DMS 273 (cell line): ENCODE results near the gene HS3ST5.

Experiments
- DNase-seq: peaks from one replicate; lab custom pipeline; 2025; ENCODE audit not compliant: unreplicated experiment; lab: John Stamatoyannopoulos, UW

Gene HS3ST5, protein sequence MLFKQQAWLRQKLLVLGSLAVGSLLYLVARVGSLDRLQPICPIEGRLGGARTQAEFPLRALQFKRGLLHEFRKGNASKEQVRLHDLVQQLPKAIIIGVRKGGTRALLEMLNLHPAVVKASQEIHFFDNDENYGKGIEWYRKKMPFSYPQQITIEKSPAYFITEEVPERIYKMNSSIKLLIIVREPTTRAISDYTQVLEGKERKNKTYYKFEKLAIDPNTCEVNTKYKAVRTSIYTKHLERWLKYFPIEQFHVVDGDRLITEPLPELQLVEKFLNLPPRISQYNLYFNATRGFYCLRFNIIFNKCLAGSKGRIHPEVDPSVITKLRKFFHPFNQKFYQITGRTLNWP

DNA sequence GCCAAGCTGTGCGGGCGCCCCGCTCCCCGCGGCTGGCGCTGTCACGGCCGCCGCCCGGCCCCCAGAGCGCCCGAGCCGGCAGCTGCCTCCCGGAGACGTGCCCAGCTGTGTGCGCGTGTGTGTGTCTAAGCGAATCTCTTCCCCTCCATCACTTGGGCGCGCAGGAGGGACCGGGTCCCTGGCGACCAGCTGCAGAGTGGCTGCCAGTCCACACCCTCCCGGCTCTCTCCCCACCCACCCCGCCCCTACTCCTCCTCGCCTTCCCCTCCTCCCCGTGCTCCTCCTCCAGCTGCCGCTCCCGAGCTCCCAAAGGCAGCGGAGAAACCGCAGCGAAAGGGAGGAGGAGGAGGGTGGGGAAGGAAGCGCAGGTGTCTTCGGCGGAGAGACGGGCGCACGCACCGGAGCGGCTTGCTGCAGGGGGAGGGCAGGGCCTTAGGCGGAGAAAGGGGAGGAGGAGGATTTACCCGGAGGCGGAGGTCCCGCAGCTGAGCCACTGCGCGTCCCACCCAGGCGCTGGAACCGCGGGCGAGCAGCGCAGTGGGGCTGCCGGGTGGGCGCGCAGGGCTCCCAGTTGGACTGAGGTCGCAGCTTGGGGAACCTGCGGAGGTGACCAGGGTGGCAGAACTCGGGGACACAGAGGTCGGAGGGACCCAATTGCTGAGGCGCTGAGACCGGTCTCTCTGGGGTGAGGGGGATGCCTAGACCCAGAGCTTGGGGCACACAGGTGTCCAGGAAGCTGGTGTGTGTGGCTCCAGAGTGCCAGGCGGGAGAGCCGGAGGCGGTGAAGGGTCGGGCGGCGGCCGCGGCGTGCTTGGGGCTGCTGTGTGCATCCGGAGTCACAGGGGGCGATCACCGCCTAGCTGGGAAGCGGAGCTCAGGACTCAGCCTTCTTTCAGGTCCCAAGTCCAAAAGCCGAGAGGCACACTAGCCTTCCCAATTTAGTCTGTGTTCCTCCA lies at the start of gene HS3ST5:
Gene HS3ST5, minus strand, starts transcription at position 198 of the 956 bp plus-strand sequence. CDS start 280,178 bp downstream, outside the sequence.
- peak; percentile 92 for DNase-seq

DNA sequence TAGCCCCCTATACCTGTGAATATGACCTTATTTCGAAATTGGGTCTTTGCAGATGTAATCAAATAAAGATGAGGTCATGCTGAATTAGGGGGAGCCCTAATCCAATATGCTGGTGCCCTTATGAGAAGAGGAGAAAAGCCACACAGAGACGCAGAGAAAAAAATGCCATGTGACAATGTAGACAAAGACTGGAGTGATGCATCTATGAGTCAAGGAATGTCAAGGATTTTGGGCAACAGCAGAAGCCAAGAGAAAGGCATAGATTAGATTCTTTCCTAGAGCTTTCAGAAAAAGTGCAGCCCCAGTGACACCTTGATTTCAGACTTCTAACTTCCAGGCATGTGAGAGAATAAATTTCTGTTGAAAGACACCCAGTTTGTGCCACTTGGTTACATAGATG lies 47.4 kb upstream of the HS3ST5 start:
- no peak for DNase-seq

- DNase-seq, result no peak
Measured at GRCh38 chr6:114389111-114389510, 46.3 kb upstream of the HS3ST5 start.

DNA sequence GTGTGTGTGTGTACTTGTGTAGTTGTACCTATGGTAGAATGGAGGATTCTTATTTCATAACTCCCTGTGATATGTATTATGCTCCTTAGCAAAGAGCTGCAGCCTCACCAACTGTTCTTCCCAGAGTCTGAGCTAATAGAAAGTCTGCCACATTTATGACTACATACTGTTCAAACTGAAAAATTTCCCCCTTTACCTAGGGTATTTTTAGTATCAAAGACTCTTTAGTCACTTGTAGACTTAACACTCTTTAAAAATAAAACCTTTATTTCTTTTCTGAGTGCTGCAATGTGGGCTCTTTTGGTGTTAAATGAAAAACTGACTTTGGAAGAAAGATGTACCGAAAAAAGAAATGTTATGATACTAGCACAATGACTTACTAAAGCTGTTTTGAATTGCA lies 39.6 kb upstream of the HS3ST5 start:
- no peak for DNase-seq

- no peak for DNase-seq
Measured at GRCh38 chr6:114377881-114378280, 35.1 kb upstream of the HS3ST5 start.

DNA sequence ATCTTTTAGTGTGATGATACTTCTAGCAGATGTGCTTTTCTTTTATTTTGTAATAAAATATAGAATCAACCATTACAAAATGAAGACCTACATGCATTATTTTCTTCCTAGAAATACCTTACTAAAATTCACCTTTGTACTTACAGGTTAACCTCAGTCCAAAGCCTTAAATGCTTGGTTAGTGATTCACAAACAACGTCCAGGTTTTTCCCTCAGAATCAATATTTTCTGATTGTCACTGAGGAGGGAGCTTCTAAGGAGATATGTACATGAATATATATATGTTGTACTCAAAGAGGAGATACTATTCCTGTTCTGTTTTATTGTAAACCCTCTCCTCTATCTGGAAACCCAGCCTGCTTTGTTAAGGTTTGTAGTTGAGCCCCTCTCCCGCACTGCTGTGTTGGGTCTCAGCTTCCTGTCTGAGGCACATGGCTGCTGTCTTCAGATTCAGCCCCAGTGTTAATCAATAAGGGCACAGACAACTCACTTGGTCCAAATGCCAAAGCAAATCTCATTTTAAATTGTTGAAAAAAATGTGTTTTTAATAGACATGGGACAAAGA lies 33.9 kb upstream of the HS3ST5 start:
- no peak for DNase-seq

- no peak for DNase-seq
Measured at GRCh38 chr6:114375541-114376192, 32.8 kb upstream of the HS3ST5 start.

GRCh38 chr6:114367315-114367961 lies 24.6 kb upstream of the HS3ST5 start:
- DNase-seq, result no peak

DNA sequence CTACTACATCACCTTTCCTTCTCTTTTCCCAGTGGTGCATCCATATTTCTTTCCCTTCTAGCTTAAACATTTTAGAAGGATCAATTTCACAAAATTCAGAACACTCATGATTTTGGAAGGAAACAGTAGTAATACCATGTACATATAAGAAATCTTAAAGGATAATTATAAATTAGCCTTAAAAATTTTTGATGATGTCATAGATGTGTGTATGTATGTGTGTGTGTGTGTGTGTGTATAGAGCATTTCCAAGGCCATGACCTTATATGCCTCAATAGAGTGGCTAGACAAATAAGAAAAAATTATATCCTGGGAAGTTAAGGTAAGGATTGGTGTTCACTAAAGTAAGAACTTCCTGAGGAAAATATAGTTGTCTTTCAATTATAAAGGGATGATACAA lies 24.1 kb upstream of the HS3ST5 start:
- DNase-seq, result no peak

DNA sequence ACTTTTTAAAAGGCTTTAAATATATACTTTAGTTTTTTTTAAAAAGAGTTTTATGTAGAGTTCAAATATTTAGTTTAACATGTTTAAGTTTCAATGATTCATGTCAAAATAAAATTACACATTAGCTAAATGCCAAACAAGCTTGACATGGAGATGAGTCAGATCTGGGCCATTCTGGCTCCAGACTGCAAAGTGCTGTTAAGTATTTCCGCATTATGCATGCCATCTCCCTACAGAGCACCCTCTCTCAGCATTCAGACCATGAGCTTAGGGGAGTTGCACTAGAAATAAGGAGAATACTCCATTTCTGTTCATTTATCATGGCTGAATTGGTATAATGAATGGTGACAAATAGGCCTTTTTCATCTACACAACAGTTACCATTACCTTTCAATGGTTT lies 21.5 kb upstream of the HS3ST5 start:
- peak; percentile 21 for DNase-seq

DNA sequence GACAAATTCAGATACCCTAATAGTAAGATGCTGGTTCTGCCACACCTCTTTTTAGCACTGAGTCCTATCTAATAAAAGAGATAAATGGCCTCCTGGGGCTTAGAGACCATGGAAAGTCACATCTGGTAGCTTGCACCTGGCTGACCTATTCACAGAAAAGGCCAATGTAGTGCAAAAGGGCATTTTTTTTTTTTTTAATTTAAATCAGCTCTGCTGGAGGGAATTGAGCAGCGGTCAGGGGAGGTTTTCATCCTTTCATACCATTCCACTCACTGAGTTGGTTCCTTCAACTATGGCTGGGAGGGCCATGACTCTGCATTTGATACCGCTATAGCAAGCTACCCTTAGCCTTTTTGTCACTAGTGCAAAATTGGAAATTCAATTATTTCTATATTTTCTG lies 20.1 kb upstream of the HS3ST5 start:
- DNase-seq, result no peak

- no peak for DNase-seq
Measured at GRCh38 chr6:114362396-114362795, 19.6 kb upstream of the HS3ST5 start.

DNA sequence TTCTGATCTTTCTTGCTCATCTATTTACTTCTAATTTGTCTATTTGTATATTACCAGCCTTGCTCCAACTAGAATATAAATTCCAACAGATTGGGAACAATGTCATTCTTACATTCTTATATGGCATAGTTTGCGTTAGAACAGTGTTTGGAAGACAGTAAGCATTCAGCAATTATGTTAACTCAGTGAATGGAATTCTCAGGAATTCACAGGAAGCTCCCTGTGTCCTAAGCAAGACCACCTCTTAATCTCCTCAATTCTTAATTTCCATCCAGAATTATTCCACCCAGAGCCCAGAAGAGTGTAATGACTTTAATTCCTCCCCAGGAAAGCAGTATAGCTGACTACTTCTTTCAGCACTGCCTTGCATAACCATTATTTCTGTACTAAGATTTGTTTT lies 18.2 kb upstream of the HS3ST5 start:
- no peak for DNase-seq

DNA sequence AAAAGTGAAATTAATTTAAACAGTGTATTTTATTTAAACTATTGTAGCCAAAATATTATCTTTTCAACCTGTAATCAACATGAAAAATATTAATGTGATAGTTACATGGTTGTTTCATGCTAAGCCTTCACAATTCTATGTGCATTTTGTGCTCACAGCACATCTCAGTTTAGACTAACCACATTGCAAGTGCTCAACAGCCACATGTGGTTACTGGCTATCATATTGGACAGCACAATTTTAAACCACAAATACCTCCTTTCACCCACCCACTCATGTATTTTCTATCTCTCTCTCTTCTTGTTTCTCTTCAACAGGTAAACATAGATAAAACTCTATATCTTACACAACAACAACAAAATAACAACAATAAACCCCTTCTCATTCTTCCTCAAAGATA lies 12.5 kb upstream of the HS3ST5 start:
- no peak for DNase-seq

GRCh38 chr6:114354482-114354881 lies 11.7 kb upstream of the HS3ST5 start:
- no peak for DNase-seq

DNA sequence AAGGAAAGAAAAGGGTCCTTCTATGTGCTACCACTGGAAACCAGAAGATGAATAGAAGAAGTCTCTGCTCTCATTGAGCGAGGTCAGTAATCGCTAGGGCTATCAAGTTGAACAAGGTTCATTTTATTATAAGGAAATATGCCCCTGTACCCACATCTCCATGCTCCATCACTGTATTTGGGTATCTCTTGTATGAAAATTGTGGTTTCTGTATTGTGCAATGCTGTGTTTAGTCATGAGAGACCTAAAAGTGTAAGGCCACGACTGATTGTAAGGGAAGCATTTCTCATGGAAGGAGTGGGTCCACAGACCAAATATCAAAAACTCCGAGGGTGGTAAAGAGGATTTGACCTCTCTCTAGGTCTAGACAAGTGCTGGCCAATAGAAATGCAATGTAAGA lies 3.6 kb upstream of the HS3ST5 start:
- DNase-seq, result no peak

GRCh38 chr6:114344971-114345275 lies 2.1 kb upstream of the HS3ST5 start:
- no peak for DNase-seq

GRCh38 chr6:114344246-114344970 lies 1.6 kb upstream of the HS3ST5 start:
- DNase-seq, result peak; percentile 14

GRCh38 chr6:114343782-114344144 lies 940 bp upstream of the HS3ST5 start:
- no peak for DNase-seq

GRCh38 chr6:114342086-114342825 lies 567 bp downstream of the HS3ST5 start:
- DNase-seq, result peak; percentile 90
